ENCODE measurements around the gene HOXA4.

GRCh38 chr7:27178366-27178765 is 47.8 kb upstream of the HOXA4 start:
- TF ChIP-seq CTCF (IDR thresholded peaks at IDR 0.05 in 2 of 3, conservative IDR thresholded peaks at IDR 0.05 in 1 of 3; ENCODE audit: control insufficient read depth in 2 of 3, extremely low read depth in 1 of 3, insufficient read depth in 1 of 3, low read depth in 3 of 3, low read length in 3 of 3) = no peak
- TF ChIP-seq E2F8 (IDR thresholded peaks at IDR 0.05; ENCODE audit: low read depth, partially characterized antibody) = no peak
- TF ChIP-seq SMC3 (IDR thresholded peaks at IDR 0.05; ENCODE audit: borderline replicate concordance, low read length) = no peak
- TF ChIP-seq POLR2AphosphoS5 (IDR thresholded peaks at IDR 0.05; ENCODE audit: low read length) = no peak
- TF ChIP-seq ATF3 (IDR thresholded peaks at IDR 0.05; ENCODE audit: borderline replicate concordance, extremely low read depth, low read depth, low read length) = no peak
- TF ChIP-seq SRF (IDR thresholded peaks at IDR 0.05; ENCODE audit: low read depth in 2 of 2, low read length in 2 of 2) = no peak
- TF ChIP-seq ZBTB40 (IDR thresholded peaks at IDR 0.05; ENCODE audit: borderline replicate concordance) = no peak
- no peak for TF ChIP-seq SIN3A (IDR thresholded peaks at IDR 0.05; ENCODE audit: low read depth, low read length)
